Panc1 (cell line): ENCODE data around the gene CCDC187. TPM values are rescaled to one million over a fixed set of nuclear protein-coding genes. Genes with fewer than 3 reads are reported as not detected.

Source experiments
- ATAC-seq: fragments of 200-7000 bp; cut with Tn5 transposase; 2 replicates; pipeline ENCODE4 v1.9.1; 2020; ENCODE audit warnings: mild to moderate bottlenecking, moderate library complexity
- BruUV-seq: library from RNA; stranded (reverse); fragments of 400-500 nt; replicated peaks from 2 replicates; lab custom pipeline; 2021; lab: Mats Ljungman, UMichigan
- CTCF ChIA-PET: fragments of 300-600 bp; sonication (Branson Sonifier 250); formaldehyde crosslinking; loops from one replicate; lab custom pipeline; 2022; ENCODE audit warnings: antibody characterized with exemption; lab: Charles Lee
- POLR2A ChIA-PET: fragments of 300-600 bp; sonication (Branson Sonifier 250); formaldehyde crosslinking; loops from one replicate; lab custom pipeline; 2022; ENCODE audit warnings: antibody characterized with exemption; lab: Charles Lee
- DNase-seq: peaks from one replicate; pipeline ENCODE4 v3.0.0-alpha.2; 2010; ENCODE audit warnings: low read depth, low spot score
- H3K27ac ChIP-seq: 2 replicates; pipeline ENCODE4 v1.5.1; 2011; ENCODE audit warnings: mild to moderate bottlenecking, low read length, inconsistent platforms
- H3K27me3 ChIP-seq: fragments of 200-500 bp; sonication (Bioruptor generic); 2 replicates; pipeline ENCODE4 v1.6.0; 2014; ENCODE audit warnings: low read length, inconsistent platforms; ENCODE audit not compliant: control insufficient read depth, insufficient read depth
- H3K36me3 ChIP-seq: fragments of 200-500 bp; sonication (Bioruptor generic); 2 replicates; pipeline ENCODE4 v1.5.1; 2014; ENCODE audit warnings: inconsistent platforms, mild to moderate bottlenecking, low read length, moderate library complexity; ENCODE audit not compliant: control insufficient read depth, insufficient read depth
- H3K4me1 ChIP-seq: 2 replicates; pipeline ENCODE4 v1.5.1; 2011; ENCODE audit warnings: inconsistent platforms, mild to moderate bottlenecking, low read length, moderate library complexity; ENCODE audit not compliant: control insufficient read depth, insufficient read depth
- H3K4me3 ChIP-seq, 2 experiments: 2 replicates each; pipeline ENCODE4 v1.5.1; 2011 to 2012; ENCODE audit warnings: low read depth in 2 of 2, low read length in 2 of 2, mild to moderate bottlenecking in 2 of 2, inconsistent platforms in 1 of 2, moderate library complexity in 1 of 2
- H3K9me3 ChIP-seq: fragments of 200-500 bp; sonication (Bioruptor generic); 2 replicates; pipeline ENCODE4 v1.5.1; 2014; ENCODE audit warnings: low read depth, mild to moderate bottlenecking, inconsistent platforms, low read length, moderate library complexity; ENCODE audit not compliant: control insufficient read depth, insufficient read depth
- POLR2AphosphoS5 ChIP-seq: IDR thresholded peaks from 2 replicates; pipeline ENCODE4 v1.6.1; 2012; ENCODE audit warnings: mild to moderate bottlenecking, low read depth, low read length, moderate library complexity
- SIN3A ChIP-seq: IDR thresholded peaks from 2 replicates; pipeline ENCODE4 v1.6.1; 2012; ENCODE audit warnings: low read depth, mild to moderate bottlenecking, low read length, moderate library complexity, borderline replicate concordance; ENCODE audit not compliant: insufficient read depth
- TCF7L2 ChIP-seq: IDR thresholded peaks from 2 replicates; pipeline ENCODE4 v1.6.1; 2011; ENCODE audit warnings: mild to moderate bottlenecking, low read depth, low read length, inconsistent platforms
- in situ Hi-C: cut with HindIII; loops from 2 replicates; pipeline ENCODE4 v1.10.0; 2016; ENCODE audit warnings: low sequenced_read_pairs, low pct_unique_long_range_greater_than_20kb
- intact Hi-C: fragments of 100-400 bp; cut with micrococcal nuclease; formaldehyde crosslinking; loops from one replicate; pipeline ENCODE4 v1.10.0; 2022; ENCODE audit not compliant: unreplicated experiment
- total RNA-seq: library from RNA; stranded (reverse); gene quantifications from one replicate; pipeline ENCODE4 v1.2.1, GENCODE V29; 2021; ENCODE audit not compliant: unreplicated experiment
- TF ChIP-seq, protein P1 (sequence below): fragments of 450-650 bp; IDR thresholded peaks from 2 replicates; pipeline ENCODE4 v1.5.1; 2017; ENCODE audit warnings: mild to moderate bottlenecking
- TF ChIP-seq, protein P2 (sequence below), 2 experiments: IDR thresholded peaks; 2 replicates each; pipeline ENCODE4 v1.6.1; 2011 to 2012; ENCODE audit warnings: low read depth in 2 of 2, control low read depth in 1 of 2, low read length in 1 of 2, mild to moderate bottlenecking in 1 of 2, moderate library complexity in 1 of 2; ENCODE audit not compliant: insufficient read depth in 1 of 2

Gene CCDC187
- total RNA-seq, 1 experiment from 2014 or later, result not detected

DNA sequence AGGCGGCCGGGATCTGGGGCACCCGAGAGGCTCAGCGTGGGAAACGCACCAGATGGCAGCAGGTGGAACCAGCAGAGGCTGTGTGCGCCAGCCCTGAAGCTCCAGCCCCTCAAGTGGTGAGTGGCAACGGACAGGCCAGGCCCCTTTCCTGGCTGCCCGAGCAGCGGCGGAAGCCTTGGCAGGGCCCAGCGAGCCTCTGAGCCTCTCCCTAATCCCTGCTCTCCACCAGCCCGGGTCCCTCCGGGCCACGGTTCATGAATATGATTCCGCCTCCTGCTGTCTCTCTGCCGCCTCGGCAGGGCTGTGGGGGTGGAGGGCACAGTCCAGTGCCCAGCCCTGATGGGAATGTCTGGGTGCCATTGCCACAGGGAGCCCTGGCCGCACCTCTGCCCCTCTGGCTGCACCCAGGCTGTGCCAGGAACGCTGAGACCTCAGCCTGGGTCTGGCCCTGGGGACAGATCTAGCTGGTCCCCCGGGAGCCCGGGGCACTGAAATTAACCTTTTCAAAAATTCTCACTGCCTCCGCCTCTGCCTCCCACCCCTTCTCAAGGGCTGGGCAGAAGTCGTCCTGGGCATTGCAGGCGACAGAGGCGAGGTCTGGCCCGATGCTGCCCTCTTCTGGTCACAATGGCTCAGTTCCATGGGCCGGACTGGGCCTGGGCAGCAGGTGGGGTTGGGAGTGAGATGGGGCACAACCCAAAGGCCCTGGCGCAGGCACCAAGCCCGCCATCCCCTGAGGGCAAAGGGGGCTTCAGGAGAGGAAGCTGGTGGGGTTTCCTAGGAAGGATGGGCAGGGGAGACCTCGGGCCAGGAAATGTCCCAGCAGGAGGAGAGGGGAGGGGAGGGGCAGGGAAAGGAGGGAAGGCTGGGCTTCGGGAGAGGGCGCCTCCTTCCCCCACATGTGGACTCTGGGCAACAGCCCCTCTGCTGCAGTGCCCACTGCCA, 20.3 kb downstream of the CCDC187 start:
- intact Hi-C loops (no loop called here), in situ Hi-C loops (no loop called here)
- H3K27ac ChIP-seq, result no peak overlapping the region
- peaks cover 4% of the 10 kb centered on the region; the same call in 1 of the 2 replicates for H3K4me1 ChIP-seq
- BruUV-seq, result no TSS peak
- no peak for DNase-seq
- H3K36me3 ChIP-seq, result no peaks in the 10 kb centered on the region
- ATAC-seq, result peak; percentile 98
- no peaks in the 10 kb centered on the region for H3K27me3 ChIP-seq
- H3K9me3 ChIP-seq, result no peaks in the 10 kb centered on the region
- ChIA-PET POLR2A (no interaction called here), CTCF (interaction anchor here (0.6 kb wide), 2 partner anchors 67 to 194 kb away, joined by 3 to 6 read pairs; no protein-coding TSS in a partner anchor)
- peak overlapping the region in 1 of 2 experiments; percentile 23; a peak in 1 of 4 replicates for H3K4me3 ChIP-seq
- TF ChIP-seq, protein P1, sequence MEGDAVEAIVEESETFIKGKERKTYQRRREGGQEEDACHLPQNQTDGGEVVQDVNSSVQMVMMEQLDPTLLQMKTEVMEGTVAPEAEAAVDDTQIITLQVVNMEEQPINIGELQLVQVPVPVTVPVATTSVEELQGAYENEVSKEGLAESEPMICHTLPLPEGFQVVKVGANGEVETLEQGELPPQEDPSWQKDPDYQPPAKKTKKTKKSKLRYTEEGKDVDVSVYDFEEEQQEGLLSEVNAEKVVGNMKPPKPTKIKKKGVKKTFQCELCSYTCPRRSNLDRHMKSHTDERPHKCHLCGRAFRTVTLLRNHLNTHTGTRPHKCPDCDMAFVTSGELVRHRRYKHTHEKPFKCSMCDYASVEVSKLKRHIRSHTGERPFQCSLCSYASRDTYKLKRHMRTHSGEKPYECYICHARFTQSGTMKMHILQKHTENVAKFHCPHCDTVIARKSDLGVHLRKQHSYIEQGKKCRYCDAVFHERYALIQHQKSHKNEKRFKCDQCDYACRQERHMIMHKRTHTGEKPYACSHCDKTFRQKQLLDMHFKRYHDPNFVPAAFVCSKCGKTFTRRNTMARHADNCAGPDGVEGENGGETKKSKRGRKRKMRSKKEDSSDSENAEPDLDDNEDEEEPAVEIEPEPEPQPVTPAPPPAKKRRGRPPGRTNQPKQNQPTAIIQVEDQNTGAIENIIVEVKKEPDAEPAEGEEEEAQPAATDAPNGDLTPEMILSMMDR, result peak; percentile 87
- TF ChIP-seq, protein P2, sequence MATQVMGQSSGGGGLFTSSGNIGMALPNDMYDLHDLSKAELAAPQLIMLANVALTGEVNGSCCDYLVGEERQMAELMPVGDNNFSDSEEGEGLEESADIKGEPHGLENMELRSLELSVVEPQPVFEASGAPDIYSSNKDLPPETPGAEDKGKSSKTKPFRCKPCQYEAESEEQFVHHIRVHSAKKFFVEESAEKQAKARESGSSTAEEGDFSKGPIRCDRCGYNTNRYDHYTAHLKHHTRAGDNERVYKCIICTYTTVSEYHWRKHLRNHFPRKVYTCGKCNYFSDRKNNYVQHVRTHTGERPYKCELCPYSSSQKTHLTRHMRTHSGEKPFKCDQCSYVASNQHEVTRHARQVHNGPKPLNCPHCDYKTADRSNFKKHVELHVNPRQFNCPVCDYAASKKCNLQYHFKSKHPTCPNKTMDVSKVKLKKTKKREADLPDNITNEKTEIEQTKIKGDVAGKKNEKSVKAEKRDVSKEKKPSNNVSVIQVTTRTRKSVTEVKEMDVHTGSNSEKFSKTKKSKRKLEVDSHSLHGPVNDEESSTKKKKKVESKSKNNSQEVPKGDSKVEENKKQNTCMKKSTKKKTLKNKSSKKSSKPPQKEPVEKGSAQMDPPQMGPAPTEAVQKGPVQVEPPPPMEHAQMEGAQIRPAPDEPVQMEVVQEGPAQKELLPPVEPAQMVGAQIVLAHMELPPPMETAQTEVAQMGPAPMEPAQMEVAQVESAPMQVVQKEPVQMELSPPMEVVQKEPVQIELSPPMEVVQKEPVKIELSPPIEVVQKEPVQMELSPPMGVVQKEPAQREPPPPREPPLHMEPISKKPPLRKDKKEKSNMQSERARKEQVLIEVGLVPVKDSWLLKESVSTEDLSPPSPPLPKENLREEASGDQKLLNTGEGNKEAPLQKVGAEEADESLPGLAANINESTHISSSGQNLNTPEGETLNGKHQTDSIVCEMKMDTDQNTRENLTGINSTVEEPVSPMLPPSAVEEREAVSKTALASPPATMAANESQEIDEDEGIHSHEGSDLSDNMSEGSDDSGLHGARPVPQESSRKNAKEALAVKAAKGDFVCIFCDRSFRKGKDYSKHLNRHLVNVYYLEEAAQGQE (IDR thresholded peaks at IDR 0.05; ENCODE audit: insufficient read depth in 1 of 2, low read depth in 2 of 2, low read length in 1 of 2), result no peak

GRCh38 chr9:136282272-136282861, 21.5 kb downstream of the CCDC187 start:
- Histone ChIP-seq H3K36me3 (no peaks in the 10 kb centered on the region), H3K27ac (no peak overlapping the region), H3K27me3 (no peaks in the 10 kb centered on the region), H3K4me1 (peaks cover 4% of the 10 kb centered on the region; the same call in 1 of the 2 replicates), H3K4me3 (no peak overlapping the region), H3K9me3 (no peaks in the 10 kb centered on the region)
- BruUV-seq, result no TSS peak
- DNase-seq, result no peak
- CTCF ChIA-PET, result interaction anchor here (0.6 kb wide), 1 partner anchor 65 kb away, joined by 6 read pairs; no protein-coding TSS in a partner anchor
- no peak for ATAC-seq
- TF ChIP-seq POLR2AphosphoS5 (no peak), SIN3A (no peak), TCF7L2 (no peak)
- TF ChIP-seq, protein P1, result no peak
- TF ChIP-seq, protein P2 (IDR thresholded peaks at IDR 0.05; ENCODE audit: insufficient read depth in 1 of 2, low read depth in 2 of 2, low read length in 1 of 2), result no peak
- in situ Hi-C loops, result no loop called here
- POLR2A ChIA-PET, result no interaction called here
- intact Hi-C loops, result no loop called here
